SK-N-SH (cell line): Measurements from ENCODE around the gene SRSF10. TPM values are rescaled to one million over a fixed set of nuclear protein-coding genes. Genes with fewer than 3 reads are reported as not detected.

Experiments
- CTCF ChIA-PET: fragments of 300-600, 350-600 bp; formaldehyde crosslinking; extraction: SDS; loops from one replicate; lab custom pipeline; 2021; lab: Yijun Ruan, JAX
- POLR2A ChIA-PET: fragments of 350-600 bp; sonication (Branson Sonifier 250); formaldehyde crosslinking; extraction: SDS; loops from one replicate; lab custom pipeline; 2020; ENCODE audit warnings: antibody characterized with exemption, inconsistent platforms; lab: Yijun Ruan, JAX
- DNase-seq: peaks from one replicate; pipeline ENCODE4 v3.0.0; 2012
- H2AFZ ChIP-seq: fragments of 200-600 bp; sonication (generic); 2 replicates; pipeline ENCODE4 v1.8.1; 2016; ENCODE audit warnings: antibody characterized with exemption, mild to moderate bottlenecking, low read depth
- H3F3A ChIP-seq: fragments of 200-600 bp; sonication (generic); replicated peaks from 2 replicates; pipeline ENCODE3; 2016; ENCODE audit warnings: antibody characterized with exemption, mild to moderate bottlenecking; ENCODE audit not compliant: insufficient read depth
- H3K27ac ChIP-seq, 2 experiments: fragments of 200-500 bp in 1 of 2; fragments of 200-600 bp in 1 of 2; sonication (Bioruptor generic) in 1 of 2; sonication (generic), shearing (Covaris generic) in 1 of 2; 2 replicates each; pipeline versions ENCODE4 v1.5.1 to v1.6.1; 2014 to 2016; ENCODE audit warnings: low read depth in 2 of 2, inconsistent platforms in 1 of 2, low read length in 1 of 2, mild to moderate bottlenecking in 1 of 2, mixed read lengths in 1 of 2
- H3K27me3 ChIP-seq: fragments of 200-600 bp; sonication (generic), shearing (Covaris generic); 2 replicates; pipeline ENCODE4 v1.6.1; 2016; ENCODE audit warnings: mixed run types; ENCODE audit not compliant: insufficient read depth
- H3K36me3 ChIP-seq, 2 experiments: fragments of 200-500 bp in 1 of 2; fragments of 200-600 bp in 1 of 2; sonication (Bioruptor generic) in 1 of 2; sonication (generic) in 1 of 2; replicated peaks in 1 of 2; 2 replicates each; pipeline versions ENCODE3 to v1.5.1; 2014 to 2016; ENCODE audit warnings: low read length in 1 of 2, mild to moderate bottlenecking in 1 of 2; ENCODE audit not compliant: insufficient read depth in 2 of 2, control insufficient read depth in 1 of 2
- H3K4me1 ChIP-seq, 2 experiments: fragments of 200-500 bp in 1 of 2; fragments of 200-600 bp in 1 of 2; sonication (Bioruptor generic) in 1 of 2; sonication (generic), shearing (Covaris generic) in 1 of 2; 2 replicates each; pipeline versions ENCODE4 v1.5.1 to v1.6.1; 2014 to 2016; ENCODE audit warnings: low read depth in 1 of 2, low read length in 1 of 2, mixed run types in 1 of 2; ENCODE audit not compliant: insufficient read depth in 2 of 2, control insufficient read depth in 1 of 2
- H3K4me2 ChIP-seq: fragments of 200-600 bp; sonication (generic), shearing (Covaris generic); 2 replicates; pipeline ENCODE4 v1.6.1; 2017; ENCODE audit warnings: mixed run types
- H3K4me3 ChIP-seq, 2 experiments: fragments of 200-500 bp in 1 of 2; fragments of 200-600 bp in 1 of 2; sonication (Bioruptor generic) in 1 of 2; sonication (generic), shearing (Covaris generic) in 1 of 2; 2 replicates each; pipeline versions ENCODE4 v1.5.1 to v1.8.1; 2014 to 2016; ENCODE audit warnings: low read depth in 2 of 2, inconsistent platforms in 1 of 2, low read length in 1 of 2, mild to moderate bottlenecking in 1 of 2, mixed read lengths in 1 of 2, moderate library complexity in 1 of 2
- H3K79me2 ChIP-seq: fragments of 200-600 bp; sonication (generic); 2 replicates; pipeline ENCODE4 v1.8.1; 2017; ENCODE audit warnings: mild to moderate bottlenecking; ENCODE audit not compliant: insufficient read depth
- H3K9ac ChIP-seq: fragments of 200-600 bp; sonication (generic); 2 replicates; pipeline ENCODE4 v1.6.1; 2017; ENCODE audit warnings: mixed run types
- H3K9me2 ChIP-seq: fragments of 200-600 bp; sonication (generic); 2 replicates; pipeline ENCODE4 v1.6.1; 2017; ENCODE audit warnings: mixed run types
- H3K9me3 ChIP-seq: fragments of 200-600 bp; sonication (generic); 2 replicates; pipeline ENCODE4 v1.6.1; 2017; ENCODE audit warnings: mixed run types, mild to moderate bottlenecking, moderate library complexity
- H4K20me1 ChIP-seq: fragments of 200-600 bp; sonication (generic); 2 replicates; pipeline ENCODE4 v1.6.1; 2017; ENCODE audit warnings: mild to moderate bottlenecking, mixed run types; ENCODE audit not compliant: insufficient read depth
- ELF1 ChIP-seq: IDR thresholded peaks from 2 replicates; pipeline ENCODE4 v1.4.0; 2012
- FOXJ3 ChIP-seq: sonication (generic); formaldehyde crosslinking; IDR thresholded peaks from 2 replicates; pipeline ENCODE4 v1.5.1; 2020; ENCODE audit warnings: mild to moderate bottlenecking, missing genetic modification reagents
- POLR2AphosphoS5 ChIP-seq: IDR thresholded peaks from 2 replicates; pipeline ENCODE4 v1.6.1; 2012; ENCODE audit warnings: low read depth, low read length
- RFX5 ChIP-seq: IDR thresholded peaks from 2 replicates; pipeline ENCODE4 v1.6.1; 2012; ENCODE audit warnings: mild to moderate bottlenecking, improper control_type of control experiment, low read length
- WGBS: methylation state at CpG from one replicate; pipeline ENCODE4 v1.1.6; 2017; ENCODE audit warnings: low lambda C conversion rate; 5-methylcytosine and 5-hydroxymethylcytosine counted together
- polyA plus RNA-seq, 3 experiments: library from polyadenylated mRNA; depleted of rRNA; stranded (reverse); fragments of >200 nt; gene quantifications; 2 replicates each; pipeline ENCODE4 v1.2.3, GENCODE V29; 2012
- TF ChIP-seq, protein P1 (sequence below): IDR thresholded peaks from 2 replicates; pipeline ENCODE4 v1.4.0; 2012; ENCODE audit warnings: low read depth, borderline replicate concordance

The SRSF10 gene
- polyA plus RNA-seq, 1 of the 3 experiments (the other 2 are of a cell fraction), result 79.8 TPM

GRCh38 chr1:23977187-23977853, 2.8 kb downstream of the SRSF10 start:
- peaks cover 33 to 58% of the 10 kb centered on the region in 2 experiments for H3K36me3 ChIP-seq
- peak overlapping the region; percentile 7; the same call in 1 of the 2 replicates for H3K9ac ChIP-seq
- WGBS, result 85% methylated on average over 4 of the region's 4 CpGs
- TF ChIP-seq, protein P1, sequence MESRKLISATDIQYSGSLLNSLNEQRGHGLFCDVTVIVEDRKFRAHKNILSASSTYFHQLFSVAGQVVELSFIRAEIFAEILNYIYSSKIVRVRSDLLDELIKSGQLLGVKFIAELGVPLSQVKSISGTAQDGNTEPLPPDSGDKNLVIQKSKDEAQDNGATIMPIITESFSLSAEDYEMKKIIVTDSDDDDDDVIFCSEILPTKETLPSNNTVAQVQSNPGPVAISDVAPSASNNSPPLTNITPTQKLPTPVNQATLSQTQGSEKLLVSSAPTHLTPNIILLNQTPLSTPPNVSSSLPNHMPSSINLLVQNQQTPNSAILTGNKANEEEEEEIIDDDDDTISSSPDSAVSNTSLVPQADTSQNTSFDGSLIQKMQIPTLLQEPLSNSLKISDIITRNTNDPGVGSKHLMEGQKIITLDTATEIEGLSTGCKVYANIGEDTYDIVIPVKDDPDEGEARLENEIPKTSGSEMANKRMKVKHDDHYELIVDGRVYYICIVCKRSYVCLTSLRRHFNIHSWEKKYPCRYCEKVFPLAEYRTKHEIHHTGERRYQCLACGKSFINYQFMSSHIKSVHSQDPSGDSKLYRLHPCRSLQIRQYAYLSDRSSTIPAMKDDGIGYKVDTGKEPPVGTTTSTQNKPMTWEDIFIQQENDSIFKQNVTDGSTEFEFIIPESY, result no peak
- TF ChIP-seq RFX5 (no peak), ELF1 (no peak)
- H3K9me2 ChIP-seq, result no peaks in the 10 kb centered on the region
- H3F3A ChIP-seq, result peaks cover 13% of the 10 kb centered on the region
- ChIA-PET POLR2A (no interaction called here), CTCF (interaction anchor here (1.3 kb wide), 1 partner anchor 173 kb away, joined by 3 read pairs; no protein-coding TSS in a partner anchor)
- peak overlapping the region; percentile 81 for H3K4me2 ChIP-seq
- peaks cover 69% of the 10 kb centered on the region for H4K20me1 ChIP-seq
- H3K9me3 ChIP-seq, result no peaks in the 10 kb centered on the region; the same call in 1 of the 2 replicates
- no peaks in the 10 kb centered on the region for H3K27me3 ChIP-seq
- DNase-seq, result no peak
- H3K79me2 ChIP-seq, result peaks cover 78% of the 10 kb centered on the region
- H2AFZ ChIP-seq, result no peak overlapping the region
- H3K4me3 ChIP-seq, result peak overlapping the region in 1 of 2 experiments; percentile 74; a peak in 1 of 4 replicates
- H3K4me1 ChIP-seq, result peaks cover 14 to 15% of the 10 kb centered on the region in 2 experiments; a peak in 3 of 4 replicates
- H3K27ac ChIP-seq, result no peak overlapping the region

- ChIA-PET CTCF (interaction anchor here (1.1 to 1.3 kb wide), 2 partner anchors 12 to 60 kb away, joined by 3 to 5 read pairs; partner anchors contain the start of gene SRSF10), POLR2A (no interaction called here)
- Histone ChIP-seq H4K20me1 (peaks cover 12% of the 10 kb centered on the region), H3K27ac (peak overlapping the region in 1 of 2 experiments; percentile 21; a peak in 2 of 4 replicates), H2AFZ (no peak overlapping the region), H3K36me3 (peaks cover 86 to 94% of the 10 kb centered on the region in 2 experiments), H3F3A (peaks cover 70% of the 10 kb centered on the region)
- no peak for DNase-seq
- TF ChIP-seq, protein P1, result no peak
- TF ChIP-seq POLR2AphosphoS5 (0 out of 2 replicates have a peak, but pooled peaks have one; percentile 3), FOXJ3 (CRISPR knock-in tag) (no peak)
- TF ChIP-seq, all 33 proteins: peak for 1
- Histone ChIP-seq H3K9me2 (no peaks in the 10 kb centered on the region), H3K4me1 (peaks cover 0 to 5% of the 10 kb centered on the region in 2 experiments; a peak in 2 of 4 replicates), H3K9me3 (no peaks in the 10 kb centered on the region), H3K9ac (no peak overlapping the region), H3K27me3 (no peaks in the 10 kb centered on the region), H3K4me3 (no peak overlapping the region), H3K4me2 (no peak overlapping the region), H3K79me2 (peaks cover 97% of the 10 kb centered on the region)
- WGBS, result 53% methylated on average over 2 of the region's 2 CpGs
These were observed 12.3 kb downstream of the SRSF10 start for GRCh38 chr1:23967871-23968270.
